Skeletal muscle tissue (tissue), 4 donors: ENCODE data around the gene CDH7. TPM values are rescaled to one million over a fixed set of nuclear protein-coding genes. Genes with fewer than 3 reads are reported as not detected.

Experiments
- H3K27ac ChIP-seq: one replicate; pipeline ENCODE4 v1.7.0; 2013; ENCODE audit warnings: mild to moderate bottlenecking, low read depth, low read length, inconsistent platforms
- H3K27me3 ChIP-seq, 3 donors: one replicate each; pipeline ENCODE4 v1.7.0; 2013; ENCODE audit warnings: low read length in 3 of 3; ENCODE audit not compliant: control insufficient read depth in 3 of 3, insufficient read depth in 3 of 3
- H3K36me3 ChIP-seq, 3 donors: one replicate each; pipeline ENCODE4 v1.7.0; 2013; ENCODE audit warnings: low read length in 3 of 3; ENCODE audit not compliant: control insufficient read depth in 3 of 3, insufficient read depth in 3 of 3
- H3K4me1 ChIP-seq, 3 donors: one replicate each; pipeline ENCODE4 v1.7.0; 2013; ENCODE audit warnings: low read length in 3 of 3, mild to moderate bottlenecking in 3 of 3; ENCODE audit not compliant: control insufficient read depth in 3 of 3, insufficient read depth in 3 of 3
- H3K4me3 ChIP-seq, 3 donors: one replicate each; pipeline ENCODE4 v1.7.0; 2013; ENCODE audit warnings: low read length in 3 of 3
- H3K9ac ChIP-seq, 3 donors: one replicate each; pipeline ENCODE4 v1.7.0; 2013; ENCODE audit warnings: low read length in 3 of 3, mild to moderate bottlenecking in 3 of 3, moderate library complexity in 2 of 3, low read depth in 1 of 3
- H3K9me3 ChIP-seq, 3 donors: one replicate each; pipeline ENCODE4 v1.7.0; 2013; ENCODE audit warnings: low read length in 3 of 3; ENCODE audit not compliant: control insufficient read depth in 3 of 3
- total RNA-seq: library from RNA; depleted of rRNA; stranded (reverse); fragments of >200 nt; gene quantifications from one replicate; pipeline ENCODE4 v1.2.3, GENCODE V29; 2014
- donor health status: Osteomylitis.

Gene CDH7
- total RNA-seq, 1 donor from 2014 or later, result 0.52 TPM

DNA sequence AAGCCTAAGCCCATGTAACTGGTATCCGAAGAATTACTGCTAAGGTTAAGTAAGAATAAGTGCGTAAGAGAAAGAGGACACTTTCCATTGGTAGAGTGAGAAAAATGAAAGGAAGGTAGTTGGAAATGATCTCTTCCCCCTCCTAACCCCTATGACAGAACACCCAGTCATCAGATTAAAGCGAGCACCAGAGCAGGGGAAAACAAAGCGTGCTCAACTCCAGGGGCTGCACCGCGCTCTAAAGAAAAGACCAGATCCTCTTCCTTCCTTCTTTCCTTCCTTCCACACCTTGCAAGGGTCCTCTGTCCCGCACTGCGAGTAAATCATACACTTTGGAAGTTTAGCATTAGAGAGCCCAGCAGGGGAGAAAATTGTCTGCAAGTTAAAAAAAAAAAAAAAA lies 971 bp upstream of the CDH7 start:
- Histone ChIP-seq H3K27ac (no peak overlapping the region), H3K4me1 (peaks cover 0 to 3% (median 0%) of the 10 kb centered on the region in 3 donors), H3K27me3 (peaks cover 19 to 25% (median 21%) of the 10 kb centered on the region in 3 donors), H3K4me3 (no peak overlapping the region), H3K9me3 (no peaks in the 10 kb centered on the region), H3K9ac (no peak overlapping the region), H3K36me3 (no peaks in the 10 kb centered on the region)

DNA sequence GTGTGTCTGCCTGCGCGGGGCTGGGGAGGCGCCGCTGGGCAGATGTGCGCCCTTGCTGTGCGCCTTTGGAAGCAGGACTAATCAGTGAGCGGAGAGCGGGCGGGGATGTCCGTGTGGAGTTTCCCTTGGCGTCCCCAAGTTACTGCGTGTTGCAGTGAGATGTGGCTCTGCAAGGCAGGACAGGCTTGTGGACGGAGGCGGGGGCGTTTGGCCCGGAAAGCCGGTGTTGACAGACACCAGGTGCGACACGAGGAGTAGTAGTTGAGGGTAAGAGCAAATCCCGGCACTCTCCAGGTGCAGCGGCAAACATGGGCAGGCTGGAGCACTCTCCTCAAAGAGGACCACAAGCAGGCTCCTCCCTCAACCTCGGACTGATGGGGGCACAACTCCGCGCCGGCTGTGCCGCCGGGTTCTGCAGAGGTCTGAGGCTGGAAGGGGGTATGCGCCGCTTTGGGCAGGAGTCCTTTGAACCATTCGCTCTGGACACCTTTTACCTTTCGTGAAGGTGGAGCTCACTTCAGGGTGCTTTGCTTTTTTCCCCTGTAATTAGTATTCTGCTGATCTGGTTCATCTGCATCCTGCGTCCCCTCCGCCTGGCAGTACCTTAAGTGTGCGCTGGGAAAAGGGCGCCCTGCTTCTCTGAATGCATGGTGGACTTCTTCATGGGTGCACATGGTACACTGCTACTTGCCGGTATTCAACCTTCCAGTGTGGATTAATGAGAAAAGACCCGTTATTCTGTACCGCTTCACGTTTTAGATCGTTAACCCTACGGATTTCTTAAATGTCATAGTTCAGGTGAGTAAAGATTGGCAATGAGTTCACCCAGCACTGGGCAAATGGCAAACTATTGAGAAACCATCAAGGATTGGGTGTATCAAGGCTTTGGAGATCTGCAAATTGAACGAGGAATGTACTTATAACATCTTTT lies 608 bp downstream of the CDH7 start:
- H3K27me3 ChIP-seq, result peaks cover 19 to 25% (median 21%) of the 10 kb centered on the region in 3 donors
- H3K27ac ChIP-seq, result no peak overlapping the region
- no peak overlapping the region for H3K9ac ChIP-seq
- no peaks in the 10 kb centered on the region for H3K36me3 ChIP-seq
- peaks cover 0 to 3% (median 0%) of the 10 kb centered on the region in 3 donors for H3K4me1 ChIP-seq
- no peaks in the 10 kb centered on the region for H3K9me3 ChIP-seq
- H3K4me3 ChIP-seq, result peak overlapping the region in 2 of 3 donors; percentile 43 to 45

DNA sequence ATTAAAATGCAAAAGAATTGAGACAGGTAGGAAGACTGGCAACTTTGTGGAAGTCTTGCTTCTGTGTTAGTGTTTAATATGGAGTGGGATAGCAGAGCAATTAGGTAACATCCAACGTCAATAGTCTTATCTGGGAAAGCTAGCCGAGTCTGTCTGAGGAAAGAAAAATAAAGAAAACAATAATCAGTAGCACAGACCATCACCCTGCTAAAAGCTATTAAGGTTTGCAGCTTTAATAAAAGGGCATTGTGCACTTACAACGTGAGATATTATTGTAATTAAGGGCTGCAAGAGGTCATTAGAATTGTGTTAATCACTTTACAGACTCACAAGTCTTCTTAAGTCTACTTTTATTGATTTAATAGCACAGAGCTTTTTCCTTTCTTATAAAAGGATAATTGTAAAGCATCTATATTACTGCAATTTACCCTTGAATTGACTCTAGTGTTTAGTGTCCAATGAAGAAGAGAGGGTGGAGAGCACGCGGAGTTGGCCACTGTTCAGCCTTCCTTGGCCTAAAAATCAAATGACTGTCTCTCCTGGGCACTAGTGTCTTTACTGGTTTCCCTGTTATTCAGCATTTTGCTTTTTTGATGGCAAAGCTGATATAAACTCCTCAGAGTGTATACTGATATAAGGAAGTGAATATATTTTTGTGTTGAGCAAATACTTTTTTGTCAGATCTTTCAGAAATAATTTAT lies 2.0 kb downstream of the CDH7 start:
- H3K9me3 ChIP-seq, result no peaks in the 10 kb centered on the region
- peaks cover 0 to 3% (median 0%) of the 10 kb centered on the region in 3 donors for H3K4me1 ChIP-seq
- H3K27ac ChIP-seq, result no peak overlapping the region
- no peak overlapping the region for H3K9ac ChIP-seq
- no peak overlapping the region for H3K4me3 ChIP-seq
- no peaks in the 10 kb centered on the region for H3K36me3 ChIP-seq
- H3K27me3 ChIP-seq, result peaks cover 19 to 25% (median 21%) of the 10 kb centered on the region in 3 donors

DNA sequence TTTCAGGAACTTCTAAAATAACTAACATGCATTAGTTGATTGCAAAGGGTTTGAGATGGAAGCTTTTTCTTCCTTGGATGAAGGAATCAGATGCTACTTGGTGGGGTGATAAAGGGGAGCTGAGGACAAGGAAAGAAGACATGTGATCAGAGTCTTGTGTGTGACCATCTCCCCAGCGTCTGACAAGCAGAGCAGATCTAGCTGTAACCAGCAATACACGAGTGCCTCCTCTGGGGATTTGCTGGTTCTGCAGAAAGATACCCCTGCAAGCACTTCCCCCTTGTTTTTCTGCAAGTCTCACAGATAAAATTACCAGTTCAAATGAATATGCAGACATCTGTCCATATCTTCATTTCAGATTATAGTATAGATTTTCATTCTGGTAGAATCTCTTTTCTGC lies 2.7 kb downstream of the CDH7 start:
- no peaks in the 10 kb centered on the region for H3K9me3 ChIP-seq
- H3K4me1 ChIP-seq, result peaks cover 0 to 3% (median 0%) of the 10 kb centered on the region in 3 donors
- no peak overlapping the region for H3K4me3 ChIP-seq
- no peaks in the 10 kb centered on the region for H3K36me3 ChIP-seq
- H3K9ac ChIP-seq, result no peak overlapping the region
- H3K27ac ChIP-seq, result no peak overlapping the region
- peaks cover 19 to 25% (median 21%) of the 10 kb centered on the region in 3 donors for H3K27me3 ChIP-seq

- Histone ChIP-seq H3K36me3 (no peaks in the 10 kb centered on the region), H3K4me1 (peaks cover 0 to 3% (median 0%) of the 10 kb centered on the region in 3 donors), H3K9me3 (no peaks in the 10 kb centered on the region), H3K9ac (no peak overlapping the region), H3K27me3 (peaks cover 18 to 22% (median 21%) of the 10 kb centered on the region in 3 donors), H3K4me3 (no peak overlapping the region), H3K27ac (no peak overlapping the region)
These were observed 3.3 kb downstream of the CDH7 start for GRCh38 chr18:65754121-65754520.

DNA sequence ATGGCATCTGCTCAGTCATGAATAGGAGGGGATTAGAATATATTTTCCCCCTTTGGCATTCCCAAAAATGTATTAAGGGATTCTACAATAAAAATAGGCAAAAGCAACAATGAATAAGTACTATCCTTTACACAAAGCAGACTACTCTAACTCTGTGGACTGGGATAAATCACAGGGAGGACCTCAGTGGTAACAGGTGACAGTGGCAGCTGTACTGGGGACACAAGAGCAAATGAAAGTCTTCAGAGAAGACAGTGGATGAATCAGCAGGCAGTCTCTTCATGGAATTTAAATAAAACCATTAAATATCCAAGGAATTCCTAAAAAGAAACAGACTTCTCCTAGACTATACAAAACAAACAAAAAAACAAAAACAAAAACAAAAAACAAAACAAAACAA lies 4.8 kb downstream of the CDH7 start:
- no peaks in the 10 kb centered on the region for H3K9me3 ChIP-seq
- no peak overlapping the region for H3K9ac ChIP-seq
- no peak overlapping the region for H3K27ac ChIP-seq
- no peak overlapping the region for H3K4me3 ChIP-seq
- no peaks in the 10 kb centered on the region for H3K36me3 ChIP-seq
- H3K4me1 ChIP-seq, result no peaks in the 10 kb centered on the region
- peaks cover 9 to 13% (median 10%) of the 10 kb centered on the region in 3 donors for H3K27me3 ChIP-seq

DNA sequence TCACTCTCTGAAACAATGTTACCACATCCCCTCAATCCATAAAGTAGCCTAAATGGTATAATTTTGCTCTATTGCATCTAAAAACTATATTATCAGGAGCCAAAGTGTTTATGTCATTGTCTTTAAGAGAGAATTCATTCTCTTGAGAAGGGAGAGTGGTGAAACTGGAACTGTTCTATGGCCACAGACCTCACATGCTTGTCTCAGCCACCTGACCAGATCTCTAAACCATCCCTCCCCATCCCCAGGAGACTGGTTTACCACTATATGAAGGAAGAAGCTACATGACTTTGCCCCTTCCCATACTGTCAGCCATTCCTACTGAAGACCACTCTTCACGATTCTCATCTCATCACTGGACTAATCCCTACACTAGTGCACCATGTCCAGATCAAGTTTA lies 9.6 kb downstream of the CDH7 start:
- H3K9ac ChIP-seq, result no peak overlapping the region
- no peak overlapping the region for H3K4me3 ChIP-seq
- no peaks in the 10 kb centered on the region for H3K27me3 ChIP-seq
- H3K9me3 ChIP-seq, result no peaks in the 10 kb centered on the region
- no peaks in the 10 kb centered on the region for H3K36me3 ChIP-seq
- no peak overlapping the region for H3K27ac ChIP-seq
- no peaks in the 10 kb centered on the region for H3K4me1 ChIP-seq

- Histone ChIP-seq H3K36me3 (no peaks in the 10 kb centered on the region), H3K27ac (no peak overlapping the region), H3K9me3 (no peaks in the 10 kb centered on the region), H3K27me3 (no peaks in the 10 kb centered on the region), H3K4me1 (no peaks in the 10 kb centered on the region), H3K9ac (no peak overlapping the region), H3K4me3 (no peak overlapping the region)
These were observed 11.0 kb downstream of the CDH7 start for GRCh38 chr18:65761636-65762295.

DNA sequence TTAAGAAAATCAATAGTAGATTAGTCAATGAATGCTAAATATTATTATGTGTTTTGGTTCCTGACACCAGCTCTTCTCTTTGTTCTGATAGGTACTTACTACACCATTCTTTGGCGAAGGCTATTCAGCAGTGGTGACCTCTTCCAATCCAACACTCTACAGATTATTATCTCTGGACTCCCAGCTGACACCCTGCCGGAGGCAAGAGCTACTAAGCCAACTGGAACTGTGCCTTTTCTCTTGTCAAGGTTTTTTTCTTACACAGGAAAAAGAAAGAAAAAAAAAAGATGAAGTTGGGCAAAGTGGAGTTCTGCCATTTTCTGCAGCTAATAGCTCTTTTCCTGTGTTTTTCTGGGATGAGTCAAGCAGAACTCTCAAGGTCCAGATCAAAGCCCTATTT lies 11.7 kb downstream of the CDH7 start:
- no peaks in the 10 kb centered on the region for H3K36me3 ChIP-seq

More for the DNA sequence above, 11.7 kb downstream of the CDH7 start:
- no peak overlapping the region for H3K4me3 ChIP-seq
- H3K9ac ChIP-seq, result no peak overlapping the region
- no peaks in the 10 kb centered on the region for H3K9me3 ChIP-seq
- no peaks in the 10 kb centered on the region for H3K27me3 ChIP-seq
- no peak overlapping the region for H3K27ac ChIP-seq
- no peaks in the 10 kb centered on the region for H3K4me1 ChIP-seq
